ENCODE data around the gene NPC1. TPM values are rescaled to one million over a fixed set of nuclear protein-coding genes. Genes with fewer than 3 reads are reported as not detected.

The NPC1 gene
- total and polyA plus RNA-seq, 2 of the 8 experiments (the other 6 are each of a cell fraction or from before 2014, with no cell fraction given): 34.1 to 39.5 TPM

DNA sequence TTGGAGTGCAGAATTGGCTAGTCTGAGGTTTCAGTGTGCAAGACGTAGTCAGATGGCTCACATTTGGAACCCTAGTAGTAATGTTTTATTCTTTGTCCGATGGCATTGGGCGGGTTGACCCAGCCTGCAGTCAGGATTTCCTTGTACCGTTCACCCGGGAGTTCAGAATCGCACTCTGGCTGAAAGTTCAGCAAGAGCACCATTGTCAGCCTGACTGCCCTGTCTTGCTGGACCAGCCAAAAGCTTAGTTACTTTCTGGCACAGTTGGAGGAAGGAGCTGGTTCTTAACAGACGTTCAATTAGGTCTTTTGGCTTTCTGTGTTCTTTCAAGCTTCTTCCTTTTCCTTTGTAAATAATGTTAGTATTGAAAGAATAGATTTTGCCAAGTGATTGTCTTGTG, 64.4 kb downstream of the NPC1 start:
- Histone ChIP-seq H3K79me2 (ENCODE audit: control insufficient read depth in 1 of 2, insufficient read depth in 2 of 2, low read length in 2 of 2) (no peaks in the 10 kb centered on the region), H3K23me2 (ENCODE audit: low read depth, low read length) (no peaks in the 10 kb centered on the region), H3K14ac (ENCODE audit: insufficient read length) (no peak overlapping the region), H2BK5ac (ENCODE audit: low read depth, low read length) (no peak overlapping the region), H3K4me1 (replicated peaks in 1 of 4; ENCODE audit: control insufficient read depth in 3 of 4, insufficient read depth in 4 of 4, low read length in 3 of 4) (no peaks in the 10 kb centered on the region), H3K27me3 (replicated peaks in 1 of 4; ENCODE audit: control insufficient read depth in 3 of 4, extremely low read depth in 1 of 4, insufficient read depth in 3 of 4, low read length in 3 of 4) (no peaks in the 10 kb centered on the region), H2BK120ac (replicated peaks; ENCODE audit: low read depth, low read length) (no peak overlapping the region), H4K8ac (ENCODE audit: extremely low read depth, insufficient read depth, low read length) (no peak overlapping the region), H3K9me3 (ENCODE audit: insufficient read depth in 2 of 2, low read depth in 1 of 2, low read length in 1 of 2) (no peaks in the 10 kb centered on the region), H3K4me3 (ENCODE audit: extremely low read depth in 1 of 4, insufficient read depth in 2 of 4, low read depth in 3 of 4, low read length in 4 of 4) (no peak overlapping the region), H4K91ac (replicated peaks; ENCODE audit: insufficient read length, low read length) (no peak overlapping the region), H2BK20ac (ENCODE audit: low read length) (no peak overlapping the region), H3K56ac (replicated peaks; ENCODE audit: insufficient read length, low read depth, low read length) (no peak overlapping the region), H3K9ac (replicated peaks in 1 of 4; ENCODE audit: extremely low read depth in 1 of 4, low read depth in 3 of 4, low read length in 3 of 4) (no peak overlapping the region), H3K4me2 (ENCODE audit: insufficient read depth in 1 of 2, low read depth in 2 of 2, low read length in 2 of 2) (no peak overlapping the region), H2BK15ac (ENCODE audit: low read length) (no peak overlapping the region), H2AFZ (ENCODE audit: low read length) (no peak overlapping the region), H2AK5ac (ENCODE audit: low read depth, low read length) (no peak overlapping the region), H3K27ac (ENCODE audit: low read depth, low read length) (no peak overlapping the region), H2BK12ac (ENCODE audit: low read depth, low read length) (no peak overlapping the region), H3K79me1 (ENCODE audit: low read depth, low read length) (no peaks in the 10 kb centered on the region), H3K18ac (ENCODE audit: extremely low read depth, low read length) (no peak overlapping the region), H4K5ac (ENCODE audit: insufficient read length, low read depth, low read length) (no peak overlapping the region), H3K4ac (replicated peaks; ENCODE audit: insufficient read length, low read depth, low read length) (no peak overlapping the region), H4K20me1 (replicated peaks in 1 of 2; ENCODE audit: control insufficient read depth in 1 of 2, insufficient read depth in 2 of 2, low read length in 2 of 2) (peaks cover 0 to 3% of the 10 kb centered on the region in 2 experiments), H3K23ac (ENCODE audit: insufficient read length) (no peak overlapping the region), H3K36me3 (ENCODE audit: control insufficient read depth in 2 of 4, insufficient read depth in 4 of 4, low read length in 3 of 4) (peaks cover 8 to 48% (median 36%) of the 10 kb centered on the region in 4 experiments)
- POLR2A ChIA-PET (ENCODE audit: partially characterized antibody): interaction anchor here (0.7 kb wide), 1 partner anchor 616 kb away, joined by 3 read pairs; the partner anchor contains the start of gene CABYR
- TF ChIP-seq, protein P1, sequence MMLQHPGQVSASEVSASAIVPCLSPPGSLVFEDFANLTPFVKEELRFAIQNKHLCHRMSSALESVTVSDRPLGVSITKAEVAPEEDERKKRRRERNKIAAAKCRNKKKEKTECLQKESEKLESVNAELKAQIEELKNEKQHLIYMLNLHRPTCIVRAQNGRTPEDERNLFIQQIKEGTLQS (IDR thresholded peaks at IDR 0.05; ENCODE audit: insufficient read depth, low read depth, low read length): no peak
- no peak for TF ChIP-seq CHD1 (IDR thresholded peaks at IDR 0.05; ENCODE audit: low read depth, low read length)
- TF ChIP-seq RFX5 (IDR thresholded peaks at IDR 0.05; ENCODE audit: borderline replicate concordance, low read depth, low read length): no peak
- no peak for TF ChIP-seq PHF8 (conservative IDR thresholded peaks at IDR 0.05; ENCODE audit: low read depth, low read length)
- no peak for TF ChIP-seq CEBPB (IDR thresholded peaks at IDR 0.05; ENCODE audit: low read depth, low read length)
- FAIRE-seq: no peak
- WGBS, 2 experiments (ENCODE audit: extremely low coverage in 1 of 2, insufficient coverage in 1 of 2, insufficient read length in 1 of 2, insufficient replicate concordance in 2 of 2, low coverage in 1 of 2, low lambda C conversion rate in 2 of 2, missing lambda C conversion rate in 1 of 2): 88% methylated on average over 7 of the region's 7 CpGs; no CpG with 5 or more reads in 1 of the 2 experiments
- CTCF ChIA-PET (ENCODE audit: partially characterized antibody): interaction anchor here (0.6 kb wide), 1 partner anchor 15 kb away, joined by 3 read pairs; no protein-coding TSS in a partner anchor
- DNase-seq (ENCODE audit: low read depth in 1 of 2, low spot score in 2 of 2): no peak

Data from H1 (cell line).